Panc1 (cell line): ENCODE measurements around the gene TMEM151A. TPM values are rescaled to one million over a fixed set of nuclear protein-coding genes. Genes with fewer than 3 reads are reported as not detected.

ENCODE experiments used
- ATAC-seq: fragments of 200-7000 bp; cut with Tn5 transposase; 2 replicates; pipeline ENCODE4 v1.9.1; 2020; ENCODE audit warnings: mild to moderate bottlenecking, moderate library complexity
- BruUV-seq: library from RNA; stranded (reverse); fragments of 400-500 nt; replicated peaks from 2 replicates; lab custom pipeline; 2021; lab: Mats Ljungman, UMichigan
- CTCF ChIA-PET: fragments of 300-600 bp; sonication (Branson Sonifier 250); formaldehyde crosslinking; loops from one replicate; lab custom pipeline; 2022; ENCODE audit warnings: antibody characterized with exemption; lab: Charles Lee
- POLR2A ChIA-PET: fragments of 300-600 bp; sonication (Branson Sonifier 250); formaldehyde crosslinking; loops from one replicate; lab custom pipeline; 2022; ENCODE audit warnings: antibody characterized with exemption; lab: Charles Lee
- DNase-seq: peaks from one replicate; pipeline ENCODE4 v3.0.0-alpha.2; 2010; ENCODE audit warnings: low read depth, low spot score
- H3K27ac ChIP-seq: 2 replicates; pipeline ENCODE4 v1.5.1; 2011; ENCODE audit warnings: mild to moderate bottlenecking, low read length, inconsistent platforms
- H3K27me3 ChIP-seq: fragments of 200-500 bp; sonication (Bioruptor generic); 2 replicates; pipeline ENCODE4 v1.6.0; 2014; ENCODE audit warnings: low read length, inconsistent platforms; ENCODE audit not compliant: control insufficient read depth, insufficient read depth
- H3K36me3 ChIP-seq: fragments of 200-500 bp; sonication (Bioruptor generic); 2 replicates; pipeline ENCODE4 v1.5.1; 2014; ENCODE audit warnings: inconsistent platforms, mild to moderate bottlenecking, low read length, moderate library complexity; ENCODE audit not compliant: control insufficient read depth, insufficient read depth
- H3K4me1 ChIP-seq: 2 replicates; pipeline ENCODE4 v1.5.1; 2011; ENCODE audit warnings: inconsistent platforms, mild to moderate bottlenecking, low read length, moderate library complexity; ENCODE audit not compliant: control insufficient read depth, insufficient read depth
- H3K4me3 ChIP-seq, 2 experiments: 2 replicates each; pipeline ENCODE4 v1.5.1; 2011 to 2012; ENCODE audit warnings: low read depth in 2 of 2, low read length in 2 of 2, mild to moderate bottlenecking in 2 of 2, inconsistent platforms in 1 of 2, moderate library complexity in 1 of 2
- H3K9me3 ChIP-seq: fragments of 200-500 bp; sonication (Bioruptor generic); 2 replicates; pipeline ENCODE4 v1.5.1; 2014; ENCODE audit warnings: low read depth, mild to moderate bottlenecking, inconsistent platforms, low read length, moderate library complexity; ENCODE audit not compliant: control insufficient read depth, insufficient read depth
- CTCF ChIP-seq: fragments of 450-650 bp; IDR thresholded peaks from 2 replicates; pipeline ENCODE4 v1.5.1; 2017; ENCODE audit warnings: mild to moderate bottlenecking
- POLR2AphosphoS5 ChIP-seq: IDR thresholded peaks from 2 replicates; pipeline ENCODE4 v1.6.1; 2012; ENCODE audit warnings: mild to moderate bottlenecking, low read depth, low read length, moderate library complexity
- REST ChIP-seq, 2 experiments: IDR thresholded peaks; 2 replicates each; pipeline ENCODE4 v1.6.1; 2011 to 2012; ENCODE audit warnings: low read depth in 2 of 2, control low read depth in 1 of 2, low read length in 1 of 2, mild to moderate bottlenecking in 1 of 2, moderate library complexity in 1 of 2; ENCODE audit not compliant: insufficient read depth in 1 of 2
- SIN3A ChIP-seq: IDR thresholded peaks from 2 replicates; pipeline ENCODE4 v1.6.1; 2012; ENCODE audit warnings: low read depth, mild to moderate bottlenecking, low read length, moderate library complexity, borderline replicate concordance; ENCODE audit not compliant: insufficient read depth
- TCF7L2 ChIP-seq: IDR thresholded peaks from 2 replicates; pipeline ENCODE4 v1.6.1; 2011; ENCODE audit warnings: mild to moderate bottlenecking, low read depth, low read length, inconsistent platforms
- in situ Hi-C: cut with HindIII; loops from 2 replicates; pipeline ENCODE4 v1.10.0; 2016; ENCODE audit warnings: low sequenced_read_pairs, low pct_unique_long_range_greater_than_20kb
- intact Hi-C: fragments of 100-400 bp; cut with micrococcal nuclease; formaldehyde crosslinking; loops from one replicate; pipeline ENCODE4 v1.10.0; 2022; ENCODE audit not compliant: unreplicated experiment
- total RNA-seq: library from RNA; stranded (reverse); gene quantifications from one replicate; pipeline ENCODE4 v1.2.1, GENCODE V29; 2021; ENCODE audit not compliant: unreplicated experiment

TMEM151A gene
- total RNA-seq, 1 experiment from 2014 or later: 11.0 TPM

GRCh38 chr11:66312549-66313320 is 21.0 kb downstream of the TMEM151A start:
- BruUV-seq: no TSS peak
- ChIA-PET POLR2A (interaction anchor here (0.7 to 1.6 kb wide), 3 partner anchors 23 to 53 kb away, joined by 3 to 6 read pairs (median 4); partner anchors contain the start of gene RIN1), CTCF (interaction anchor here (0.5 to 2.1 kb wide), 19 partner anchors 9 to 202 kb away, joined by 3 to 17 read pairs (median 3); partner anchors contain the start of genes B4GAT1, DPP3, MRPL11 and RIN1)
- DNase-seq (peak; percentile 64), ATAC-seq (peak; percentile 91)
- in situ Hi-C loops: no loop called here
- Histone ChIP-seq H3K4me1 (peaks cover 10% of the 10 kb centered on the region), H3K27me3 (no peaks in the 10 kb centered on the region), H3K9me3 (no peaks in the 10 kb centered on the region), H3K36me3 (no peaks in the 10 kb centered on the region), H3K27ac (peak overlapping the region; percentile 86), H3K4me3 (peak overlapping the region; percentile 72 to 83)
- TF ChIP-seq REST (IDR thresholded peaks at IDR 0.05; ENCODE audit: insufficient read depth in 1 of 2, low read depth in 2 of 2, low read length in 1 of 2): no peak
- peak; percentile 32; the same call in 1 of the 2 replicates for TF ChIP-seq POLR2AphosphoS5
- intact Hi-C loops: loop anchor here (2.0 kb wide), 1 partner anchor 16 kb away; no protein-coding TSS in a partner anchor

GRCh38 chr11:66313321-66314185 is 21.9 kb downstream of the TMEM151A start:
- no TSS peak for BruUV-seq

More at GRCh38 chr11:66313321-66314185, 21.9 kb downstream of the TMEM151A start:
- ATAC-seq (no peak), DNase-seq (no peak)
- POLR2A ChIA-PET: interaction anchor here (1.0 kb wide), 1 partner anchor 52 kb away, joined by 3 read pairs; no protein-coding TSS in a partner anchor
- intact Hi-C loops: loop anchor here (2.0 kb wide), 1 partner anchor 15 kb away; no protein-coding TSS in a partner anchor
- Histone ChIP-seq H3K9me3 (no peaks in the 10 kb centered on the region), H3K36me3 (no peaks in the 10 kb centered on the region), H3K27ac (peak overlapping the region; percentile 56), H3K27me3 (no peaks in the 10 kb centered on the region), H3K4me3 (peak overlapping the region; percentile 55 to 72), H3K4me1 (peaks cover 10% of the 10 kb centered on the region)
- CTCF ChIA-PET: interaction anchor here (0.5 to 2.1 kb wide), 7 partner anchors 15 to 178 kb away, joined by 3 to 15 read pairs (median 3); no protein-coding TSS in a partner anchor
- TF ChIP-seq REST (IDR thresholded peaks at IDR 0.05; ENCODE audit: insufficient read depth in 1 of 2, low read depth in 2 of 2, low read length in 1 of 2) (no peak), POLR2AphosphoS5 (no peak), CTCF (no peak; the same call in 1 of the 2 replicates), TCF7L2 (no peak), SIN3A (no peak)
- in situ Hi-C loops: no loop called here
